Stimulated activated CD4-positive, alpha-beta T cell treated with anti-CD3 and anti-CD28 coated beads, Interleukin-12 subunit alpha, Interleukin-12 subunit beta, amount 100 ng/mL, for 48 hours (primary cell): ENCODE data around the gene TTLL11.

Experiments
- DNase-seq, 3 donors: peaks; one replicate each; pipeline ENCODE4 v3.0.0-alpha.2; 2020; ENCODE audit warnings: low read depth in 2 of 3, low spot score in 1 of 3

The TTLL11 gene

DNA sequence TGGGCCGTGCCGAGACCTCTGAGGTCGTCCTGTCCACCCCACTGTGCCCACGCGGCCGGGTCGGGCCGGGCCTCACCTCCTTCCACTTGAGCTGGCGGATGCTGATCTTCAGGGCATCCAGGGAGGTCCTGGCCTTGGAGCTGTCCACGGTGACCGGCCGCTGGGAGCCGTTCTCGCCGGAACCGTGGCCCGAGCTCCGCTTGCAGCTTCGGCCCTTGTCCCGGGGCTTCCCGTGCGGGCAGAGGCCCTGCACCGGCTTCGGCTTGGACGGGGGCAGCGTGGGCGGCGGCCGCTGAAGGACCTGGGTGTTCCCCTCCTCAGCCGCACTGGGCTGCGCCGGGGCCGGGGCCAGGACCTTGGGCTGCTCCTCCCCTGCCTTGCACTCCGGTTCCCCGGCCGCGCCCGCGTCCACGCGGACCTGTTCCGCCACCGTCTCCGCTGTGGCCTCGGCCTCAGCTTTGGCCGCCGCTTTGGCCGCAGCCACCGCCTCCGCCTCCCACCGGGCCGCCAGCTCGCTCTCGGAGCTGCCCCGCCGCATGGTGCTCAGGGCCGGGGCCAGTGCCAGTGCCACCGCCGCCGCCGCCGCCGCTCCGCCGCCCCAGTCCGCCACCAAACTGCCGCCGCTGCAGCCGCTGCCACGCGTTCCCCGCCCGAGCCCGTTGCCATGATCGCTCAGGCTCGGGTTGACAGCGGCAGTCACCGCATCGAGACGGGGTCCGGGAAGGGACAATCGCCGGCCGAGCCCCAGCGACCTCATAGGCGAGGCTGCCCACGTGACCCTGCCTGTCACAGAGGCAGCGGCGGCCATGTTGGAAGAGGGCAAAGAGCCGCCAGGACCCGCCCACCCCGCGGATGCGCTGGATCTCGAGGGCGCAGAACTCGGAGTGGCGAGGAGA is at the start of gene TTLL11:
TSS of gene TTLL11 (minus strand) at position 698 of the 896 bp plus-strand sequence. CDS start at position 538, 160 bp downstream.
- peak; percentile 94 to 96 (median 95) for DNase-seq

GRCh38 chr9:122141671-122142070 is 48.6 kb upstream of the TTLL11 start:
- DNase-seq: no peak

DNA sequence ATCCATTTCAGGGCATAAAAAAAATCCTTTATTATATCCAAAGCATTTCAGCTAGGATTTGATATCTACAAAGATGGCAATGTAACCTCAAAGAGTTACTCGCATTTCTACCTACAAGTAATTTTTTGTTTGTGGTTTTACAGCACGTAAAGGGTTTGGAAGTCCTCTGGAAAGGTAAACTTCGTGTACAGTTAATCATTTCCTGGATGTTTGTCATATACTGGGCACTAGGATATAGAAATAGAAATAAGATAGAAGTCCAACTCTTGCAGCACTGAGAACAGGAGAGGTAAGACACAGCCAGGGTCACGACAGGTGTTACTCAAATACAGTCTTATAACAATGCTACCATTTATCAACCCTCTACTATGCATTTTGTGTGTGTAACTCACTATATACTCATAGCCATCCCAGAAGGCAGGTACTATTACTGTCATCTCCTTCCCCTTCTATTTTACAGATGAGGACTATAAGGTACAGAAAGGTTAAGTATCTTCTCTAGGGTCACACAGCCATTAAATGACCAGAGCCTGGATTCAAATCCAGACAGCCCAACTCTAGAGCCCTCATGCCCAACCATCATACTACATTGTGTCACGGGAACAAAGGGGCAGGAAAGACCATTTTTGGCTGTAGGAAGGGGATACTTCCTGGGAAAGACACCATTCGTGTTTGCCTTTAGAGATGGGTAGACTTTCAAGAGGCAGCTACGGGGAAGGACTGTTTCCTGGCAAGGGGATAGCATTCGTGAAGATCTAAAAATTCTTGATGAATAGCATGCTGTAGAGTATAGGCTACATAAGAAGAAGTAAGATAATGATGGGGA is 47.5 kb upstream of the TTLL11 start:
- no peak for DNase-seq

- DNase-seq: no peak
These were observed 45.6 kb upstream of the TTLL11 start for GRCh38 chr9:122138560-122139268.

GRCh38 chr9:122135529-122135859 is 42.4 kb upstream of the TTLL11 start:
- no peak for DNase-seq

DNA sequence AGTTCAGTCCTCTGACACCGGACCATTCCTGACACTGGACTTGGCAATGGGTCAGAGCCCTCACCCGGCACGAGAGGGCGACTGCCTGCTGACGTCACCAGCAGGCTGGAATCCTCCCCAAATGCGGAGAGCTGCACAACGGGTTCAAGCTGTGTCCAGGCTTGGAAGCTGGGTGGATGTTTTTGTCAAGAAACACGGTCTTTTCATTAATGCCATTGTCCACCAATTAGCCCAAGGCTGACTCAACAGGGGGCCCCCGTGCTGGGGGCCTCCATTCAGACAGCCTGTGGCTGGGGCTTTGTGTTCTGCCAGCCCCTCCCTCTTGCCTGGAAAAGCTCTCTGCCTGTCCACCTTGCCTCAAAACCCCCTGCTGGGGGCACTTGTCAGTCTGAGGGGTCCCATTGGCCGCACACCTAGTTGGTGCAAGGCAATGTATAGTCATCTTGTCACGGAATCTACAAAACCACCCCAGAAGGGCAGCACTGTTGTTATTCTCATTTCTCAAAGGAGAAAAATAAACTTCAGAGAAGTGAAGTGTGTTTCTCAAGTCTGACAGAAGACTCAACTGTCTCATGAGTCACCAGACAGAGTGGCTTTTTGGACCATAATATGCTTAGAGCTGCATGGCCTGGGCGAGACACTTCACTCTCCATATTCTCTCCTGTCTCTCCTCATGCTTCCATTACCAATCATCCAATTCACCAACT is 41.9 kb upstream of the TTLL11 start:
- no peak for DNase-seq

- DNase-seq: no peak
These were observed 41.0 kb upstream of the TTLL11 start for GRCh38 chr9:122133984-122134535.

DNA sequence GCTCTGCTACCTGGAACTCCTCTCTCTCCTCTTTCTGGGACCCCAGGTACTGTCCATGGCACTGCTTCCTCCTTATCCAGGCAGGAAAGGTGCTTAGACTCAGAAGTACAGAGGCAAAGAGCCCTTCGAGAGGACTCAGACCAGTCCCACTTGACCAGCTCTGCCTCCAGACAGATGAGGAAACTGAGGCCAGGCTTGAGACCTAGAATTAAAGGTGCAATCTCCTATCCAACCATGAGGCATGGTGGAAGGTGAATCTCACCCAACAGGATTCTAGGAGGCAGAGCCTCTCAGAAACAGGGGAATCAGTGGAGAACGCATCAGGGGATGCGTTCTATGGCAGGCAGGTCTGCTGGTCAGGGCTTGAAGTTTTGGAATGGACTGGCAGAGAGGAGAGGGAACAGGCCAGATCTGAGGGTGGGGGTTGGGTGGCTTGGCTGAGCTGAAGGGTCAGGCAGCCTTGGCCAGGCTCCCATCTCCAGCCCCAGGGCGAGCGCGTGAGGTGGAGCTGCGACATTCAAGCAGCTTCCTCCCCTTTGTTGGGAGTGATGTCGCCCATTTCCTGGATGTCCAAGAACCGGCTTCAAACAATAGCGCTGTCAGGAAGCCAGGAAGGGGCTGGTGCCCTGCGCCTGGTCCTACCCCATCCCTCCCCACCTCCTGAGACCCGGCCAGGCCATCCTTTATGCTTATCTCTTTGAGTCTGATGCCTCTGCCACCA is 40.3 kb upstream of the TTLL11 start:
- no peak for DNase-seq

DNA sequence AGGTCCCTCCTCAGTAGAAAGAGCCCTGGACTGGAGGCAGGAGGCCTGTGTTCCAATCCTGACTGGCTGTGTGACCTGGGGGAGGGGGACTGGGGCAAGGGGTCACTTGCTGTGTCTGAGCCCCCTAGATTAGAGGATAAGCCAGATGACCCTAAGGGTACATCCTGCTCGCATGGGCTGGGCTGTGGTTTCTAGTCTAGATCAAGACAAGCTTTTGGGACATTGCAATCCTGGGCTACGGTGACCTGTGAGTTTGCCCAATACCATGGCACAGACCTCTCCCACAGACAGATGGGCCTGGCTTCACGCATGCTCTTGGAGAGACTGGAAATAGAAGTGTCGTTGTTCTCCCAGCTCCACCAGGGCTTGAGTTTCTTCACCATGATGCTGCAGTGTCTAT is 39.4 kb upstream of the TTLL11 start:
- DNase-seq: no peak

DNA sequence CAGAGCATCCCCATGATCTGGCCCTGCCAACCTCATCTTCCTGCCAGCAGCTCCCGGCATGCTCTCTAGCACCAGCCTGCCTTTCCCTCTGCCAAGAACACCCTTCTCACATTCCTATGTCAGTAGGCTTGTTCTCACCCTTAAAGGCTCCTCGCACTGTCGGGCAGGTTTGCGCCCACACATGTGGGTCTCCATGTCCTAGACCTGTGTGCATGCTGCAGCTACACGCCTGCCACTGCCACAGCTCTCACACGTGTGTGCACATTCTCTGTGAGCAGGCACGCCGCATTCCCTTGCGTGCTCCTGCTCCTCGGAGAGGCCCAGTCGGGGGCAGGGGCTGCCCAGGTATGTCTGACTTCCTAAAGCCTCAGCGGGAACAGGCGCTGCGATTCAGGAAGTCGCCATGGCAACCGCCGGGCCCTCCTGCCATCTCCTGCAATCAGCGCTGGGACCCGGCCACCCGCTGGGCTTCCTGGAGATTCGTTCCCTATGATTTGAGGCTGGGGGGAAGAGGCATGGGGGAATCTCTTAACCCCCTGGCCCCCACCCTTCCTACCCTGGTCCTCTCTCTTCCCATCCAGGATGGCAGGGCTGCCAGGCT is 38.4 kb upstream of the TTLL11 start:
- no peak for DNase-seq

DNA sequence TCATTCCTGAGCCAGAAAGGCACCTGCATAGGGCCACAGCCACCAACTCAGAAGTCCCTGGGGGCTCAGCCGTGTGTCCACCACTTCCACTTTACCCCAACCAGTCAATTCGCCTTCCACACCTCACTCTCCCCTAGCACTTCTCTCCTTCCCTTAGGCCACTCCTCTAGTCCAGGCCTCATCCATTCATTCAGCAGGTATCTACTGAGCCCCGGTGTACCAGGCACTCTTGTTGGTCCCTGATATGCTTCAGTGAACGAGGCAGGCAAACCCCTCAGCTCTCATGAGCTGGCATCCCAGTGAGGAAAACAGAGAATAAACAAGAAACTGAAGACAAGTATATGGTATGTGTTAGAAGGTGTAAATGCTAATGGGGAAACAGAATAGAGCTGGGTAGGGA is 37.7 kb upstream of the TTLL11 start:
- no peak for DNase-seq

DNA sequence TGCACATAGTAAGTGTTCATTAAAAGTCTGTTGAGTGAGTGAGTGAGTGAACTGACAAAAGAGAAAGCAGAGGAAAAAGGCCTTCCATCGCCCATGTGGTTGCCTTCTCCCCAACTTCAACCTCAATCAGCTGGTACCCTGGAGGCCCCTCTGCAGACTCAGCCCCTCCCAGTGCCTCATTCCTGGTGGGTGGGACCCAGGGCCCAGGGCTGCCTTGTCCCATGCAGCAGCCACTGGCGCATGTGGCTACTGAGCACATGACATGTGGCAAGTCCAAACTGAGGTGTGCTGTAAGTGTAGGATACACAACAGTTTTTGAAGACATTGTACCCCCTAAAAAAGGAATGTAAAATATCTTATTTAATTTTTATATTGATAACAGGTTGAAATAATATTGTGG is 36.9 kb upstream of the TTLL11 start:
- DNase-seq: no peak

DNA sequence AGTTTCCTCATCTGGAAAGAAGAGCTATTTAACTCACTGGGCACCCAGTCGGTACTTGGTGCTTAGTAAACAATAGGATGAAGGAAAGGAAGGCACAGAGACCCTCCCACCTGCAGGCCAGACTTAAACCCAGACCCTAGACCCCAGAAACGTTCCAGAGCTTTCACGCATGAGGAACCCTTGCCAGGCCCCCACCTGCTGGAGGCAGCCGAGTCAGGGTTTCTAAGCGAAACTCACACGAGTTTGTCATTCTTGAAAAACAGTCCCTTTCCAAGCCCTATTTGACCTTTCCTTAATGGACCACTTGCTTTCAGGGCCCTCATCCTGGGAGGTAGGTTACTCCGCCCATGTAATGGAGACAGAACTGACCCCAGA is 35.8 kb upstream of the TTLL11 start:
- no peak for DNase-seq

DNA sequence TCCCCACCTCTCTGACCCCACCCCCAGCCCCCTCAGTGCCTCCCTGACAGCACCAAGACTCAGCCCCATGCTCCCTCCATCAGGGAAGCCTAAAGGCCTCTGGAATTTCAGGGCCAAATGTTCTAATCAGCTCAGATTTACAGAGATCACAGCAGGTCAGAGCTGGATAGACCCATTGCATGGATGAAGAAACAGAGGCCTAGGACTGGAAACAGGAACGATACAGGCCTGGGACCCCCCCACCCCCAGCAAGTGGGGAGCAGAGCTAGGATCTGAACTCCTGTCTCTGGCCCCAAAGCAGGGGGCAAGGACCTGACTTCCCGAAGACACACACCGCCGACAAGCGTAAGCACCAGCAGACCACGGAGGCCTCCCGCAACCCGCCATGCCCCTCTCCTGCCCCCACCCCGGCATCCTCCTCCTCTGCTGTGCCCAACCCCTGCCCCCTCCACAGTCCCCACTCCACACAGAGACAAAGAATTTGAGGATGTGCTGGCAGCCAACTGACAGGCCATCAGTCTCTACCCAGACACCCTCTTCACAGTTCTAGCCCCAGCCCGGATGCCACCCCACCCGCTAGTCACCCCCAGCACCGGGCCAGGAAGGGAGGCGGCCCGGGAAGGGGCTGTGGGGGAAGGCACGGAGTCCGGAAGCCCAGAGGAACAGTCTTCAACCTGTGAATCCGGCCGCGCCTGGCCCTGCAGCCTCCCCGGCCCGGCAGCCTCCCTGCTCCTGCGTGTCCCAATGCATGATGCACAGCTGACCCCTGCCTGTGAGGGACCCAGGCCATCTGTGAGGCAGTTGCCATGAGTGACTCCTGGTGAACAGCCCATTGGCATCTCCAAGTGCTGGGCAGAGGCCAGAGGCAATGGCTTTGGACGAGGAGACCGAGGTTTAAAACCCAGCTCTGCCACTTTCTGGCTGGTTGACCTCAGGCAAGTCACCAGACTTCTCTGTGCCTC is 35.2 kb upstream of the TTLL11 start:
- no peak for DNase-seq

DNA sequence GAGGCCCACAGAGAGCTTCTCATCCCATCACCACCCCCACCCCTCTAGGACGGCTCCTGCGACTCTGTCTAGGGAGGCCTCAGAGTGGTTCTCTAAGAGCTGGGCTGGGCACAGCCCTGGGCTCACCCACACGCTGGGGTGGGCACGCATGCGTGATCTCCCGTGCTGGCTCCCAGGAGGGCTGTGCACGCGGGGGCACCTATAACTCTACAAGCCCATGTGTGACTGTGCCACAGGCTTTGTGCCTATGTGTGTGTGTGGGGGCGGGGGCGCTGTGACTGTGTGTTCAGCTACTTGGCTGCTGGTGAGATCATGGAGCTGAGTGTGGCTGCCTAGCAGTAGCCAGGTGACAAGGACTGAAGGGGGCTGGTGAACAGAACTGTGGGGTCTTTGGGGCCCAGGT is 34.3 kb upstream of the TTLL11 start:
- DNase-seq: no peak

- DNase-seq: no peak
These were observed 33.5 kb upstream of the TTLL11 start for GRCh38 chr9:122126331-122127261.

GRCh38 chr9:122125509-122126330 is 32.6 kb upstream of the TTLL11 start:
- no peak for DNase-seq
